C1 segment of cervical spinal cord (tissue), 14 donors: Measurements from ENCODE around the gene CNTN1.

Experiments
- DNase-seq, 14 donors: peaks; one replicate each; lab custom pipeline; 2025; lab: John Stamatoyannopoulos, UW

CNTN1 gene

DNA sequence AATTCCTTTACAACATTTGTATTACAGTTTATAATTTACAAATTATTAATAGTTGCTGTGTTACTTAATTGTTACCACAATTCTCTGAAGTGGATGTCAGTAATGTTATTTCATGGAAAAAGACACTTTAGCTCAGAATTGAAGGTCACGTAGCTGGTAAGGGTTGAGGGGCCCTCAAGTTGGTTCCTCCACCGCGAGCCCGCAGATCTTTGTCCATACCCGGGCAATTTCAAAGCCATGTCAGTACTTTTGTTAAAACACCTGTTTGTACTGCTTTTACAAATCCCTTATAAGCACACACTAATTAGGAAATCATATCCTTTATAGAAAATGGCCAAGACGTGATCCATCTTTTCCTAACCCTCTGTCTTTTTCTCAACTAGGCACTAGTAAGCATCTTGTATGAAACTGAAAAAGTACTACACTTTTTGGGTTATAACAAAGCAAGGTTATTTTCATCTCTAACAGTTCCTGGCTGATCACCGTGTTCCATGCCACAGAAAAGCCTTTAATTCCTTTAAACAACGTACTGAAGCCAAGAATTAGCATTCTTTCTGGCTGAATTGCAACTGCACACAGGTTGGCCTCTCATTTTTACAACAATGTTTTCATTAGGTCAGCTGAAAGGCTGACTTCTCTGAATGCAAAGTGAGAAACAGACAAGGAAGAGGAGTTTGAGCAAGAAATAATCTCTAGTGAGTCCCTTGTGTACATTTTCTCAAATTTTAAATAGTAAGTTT lies 76.1 kb downstream of the CNTN1 start:
- peak in 2 of 14 donors; percentile 3 to 83 for DNase-seq

DNA sequence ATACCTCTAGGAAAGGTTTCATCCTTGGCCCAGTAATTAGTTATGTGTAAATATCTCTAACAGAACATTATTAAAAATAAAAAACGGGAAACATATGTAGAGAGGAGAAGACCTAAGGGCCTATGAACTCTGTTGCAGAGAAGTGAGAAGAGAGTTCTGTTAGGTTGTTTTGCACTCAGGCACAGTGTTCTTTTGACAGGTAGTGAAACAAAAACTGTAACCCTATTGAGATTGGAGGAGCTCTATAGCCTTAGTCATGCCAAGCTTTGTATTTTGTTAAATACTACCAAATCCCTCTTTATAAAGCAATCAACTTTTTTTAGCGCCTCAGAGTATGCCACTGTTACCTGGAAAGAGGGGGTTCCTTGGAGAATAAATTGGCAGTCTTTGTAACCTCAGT lies 77.6 kb downstream of the CNTN1 start:
- peak in 1 of 14 donors; percentile 35 for DNase-seq

DNA sequence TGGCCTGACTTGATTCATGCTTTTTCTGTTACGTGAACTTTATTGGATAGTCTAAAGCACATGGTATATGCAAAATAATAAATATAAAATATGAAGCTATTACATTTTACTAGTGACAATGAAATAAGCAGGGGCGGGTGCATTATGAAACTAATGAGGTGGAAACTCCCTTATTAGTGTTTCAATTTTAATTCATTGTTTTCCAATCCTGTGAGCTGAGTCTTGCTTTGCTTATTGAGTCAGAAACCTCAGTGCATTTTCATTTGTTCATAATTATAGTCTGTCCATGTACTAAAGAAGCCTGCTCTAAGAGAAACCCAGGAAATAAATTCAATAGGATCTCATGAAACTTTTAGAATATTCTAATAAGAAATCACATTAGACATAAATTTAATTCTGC lies 78.5 kb downstream of the CNTN1 start:
- no peak for DNase-seq

DNA sequence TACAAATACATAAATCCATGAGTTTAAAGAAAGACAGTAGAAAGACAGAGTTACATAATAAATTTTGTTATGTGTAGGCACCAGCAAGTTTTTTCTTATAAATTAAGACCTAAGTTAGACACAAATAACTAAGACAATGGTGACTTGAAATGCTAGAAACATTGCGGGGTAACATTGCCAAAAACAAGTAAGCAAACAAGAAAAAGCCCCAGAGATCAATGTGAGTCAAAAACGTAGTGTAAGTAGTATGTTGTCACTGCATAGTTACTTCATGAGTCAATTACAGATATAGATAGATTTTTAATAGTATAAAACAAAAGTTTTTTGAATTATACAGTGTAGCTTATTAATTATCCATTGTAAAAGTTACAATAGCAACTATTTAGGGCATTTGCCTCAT lies 83.4 kb downstream of the CNTN1 start:
- no peak for DNase-seq

DNA sequence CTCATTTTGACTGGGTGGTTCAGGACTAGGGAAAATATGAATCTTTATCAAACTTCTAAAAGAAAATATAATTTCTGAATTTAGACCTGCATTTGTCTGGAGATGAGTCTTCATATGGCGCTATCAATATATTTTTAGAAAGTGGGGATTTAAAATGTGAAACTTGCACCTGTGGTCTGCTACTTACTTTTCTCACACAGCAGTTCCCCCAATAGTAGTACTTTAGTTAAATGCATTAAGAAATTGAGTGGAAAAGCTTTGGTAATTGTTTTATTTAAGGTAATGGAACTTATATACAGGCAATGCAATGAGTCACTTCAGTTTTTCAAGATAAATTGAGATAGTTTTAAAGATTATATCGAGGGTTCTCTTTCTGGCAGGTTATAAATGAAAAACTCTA lies 91.9 kb downstream of the CNTN1 start:
- DNase-seq: no peak

DNA sequence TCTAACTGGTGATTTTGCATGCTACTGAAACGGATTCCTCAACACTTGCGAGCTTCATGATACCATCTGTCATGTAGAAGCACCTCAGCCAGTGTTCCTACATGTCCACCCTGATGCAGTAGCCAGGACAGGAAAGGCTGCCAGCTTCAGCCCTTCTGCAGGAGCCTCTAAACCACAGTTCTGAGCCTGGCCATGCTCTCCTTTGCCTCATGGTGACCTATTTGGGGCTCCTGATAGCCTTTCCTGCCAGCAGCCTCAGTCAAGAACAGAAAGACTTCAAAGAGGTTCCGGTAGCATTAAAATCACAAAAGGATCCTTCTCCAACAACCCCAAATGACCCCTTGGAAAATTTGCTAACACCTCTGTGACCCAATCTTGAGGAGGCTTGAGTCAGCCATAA lies 96.0 kb downstream of the CNTN1 start:
- DNase-seq: peak in 3 of 14 donors; percentile 7 to 98 (median 29)

DNA sequence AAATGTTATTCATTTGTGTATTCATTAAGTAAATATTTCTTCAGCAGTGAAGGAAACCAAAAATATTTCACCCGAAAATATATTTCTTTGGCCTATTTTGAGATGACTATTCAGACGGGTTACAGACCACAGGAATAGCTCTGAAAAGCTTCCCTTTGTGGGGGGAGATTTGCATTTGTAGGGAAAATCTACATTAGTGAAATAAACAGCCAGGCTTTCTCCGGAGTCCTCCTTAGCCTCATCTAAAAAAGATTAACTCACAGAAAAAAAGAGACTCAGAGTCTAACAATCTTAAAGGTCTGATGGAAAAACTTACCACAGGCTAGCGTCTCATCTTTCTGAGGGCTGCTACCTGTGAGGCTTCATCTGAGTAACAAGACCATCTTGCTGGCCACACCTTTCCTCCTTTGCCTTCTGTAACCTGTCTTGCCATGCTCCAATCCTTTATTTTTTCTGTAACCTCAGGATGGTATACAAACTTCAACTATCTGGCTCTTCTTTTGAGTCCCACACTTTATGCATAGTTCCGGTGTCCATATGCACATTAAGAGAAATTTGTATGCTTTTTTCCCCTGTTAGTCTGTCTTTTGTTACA lies 100.7 kb downstream of the CNTN1 start:
- no peak for DNase-seq

DNA sequence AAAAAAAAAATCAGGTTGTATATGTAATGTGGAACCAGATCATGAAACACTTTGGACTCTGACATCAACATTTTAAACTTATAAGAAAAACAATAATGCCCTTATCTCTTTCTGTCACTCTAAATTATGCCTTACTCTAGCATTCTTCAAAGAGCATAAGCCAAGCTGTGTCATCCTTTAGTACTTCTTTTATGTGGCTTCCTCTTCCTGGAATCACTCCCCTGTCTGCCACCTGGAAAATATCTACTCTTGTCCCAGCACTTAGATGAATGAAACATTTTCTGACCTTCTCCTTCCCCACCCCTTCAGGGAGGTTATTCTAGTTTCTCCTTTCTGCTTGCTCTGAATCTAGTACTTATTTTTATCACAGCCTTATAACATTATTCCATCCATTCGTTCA lies 101.2 kb downstream of the CNTN1 start:
- no peak for DNase-seq

DNA sequence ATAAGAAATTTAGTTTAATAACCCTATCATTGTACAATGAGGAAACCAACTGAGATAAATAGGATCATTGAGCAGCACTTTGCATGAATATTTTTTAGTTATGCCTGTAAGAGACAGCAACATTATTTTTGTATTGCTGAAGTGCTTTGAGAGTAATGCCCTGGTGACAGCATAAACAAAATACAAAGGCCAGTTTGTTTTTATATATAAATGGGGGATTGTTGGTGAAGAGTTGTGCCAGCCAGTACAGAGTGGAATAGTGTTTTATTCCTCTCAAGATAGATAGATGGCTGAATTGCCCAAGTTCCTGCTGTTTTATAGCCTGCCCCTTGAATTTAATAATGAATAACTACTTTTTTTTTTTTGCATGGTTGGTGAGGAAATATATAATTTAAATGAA lies 101.8 kb downstream of the CNTN1 start:
- no peak for DNase-seq

DNA sequence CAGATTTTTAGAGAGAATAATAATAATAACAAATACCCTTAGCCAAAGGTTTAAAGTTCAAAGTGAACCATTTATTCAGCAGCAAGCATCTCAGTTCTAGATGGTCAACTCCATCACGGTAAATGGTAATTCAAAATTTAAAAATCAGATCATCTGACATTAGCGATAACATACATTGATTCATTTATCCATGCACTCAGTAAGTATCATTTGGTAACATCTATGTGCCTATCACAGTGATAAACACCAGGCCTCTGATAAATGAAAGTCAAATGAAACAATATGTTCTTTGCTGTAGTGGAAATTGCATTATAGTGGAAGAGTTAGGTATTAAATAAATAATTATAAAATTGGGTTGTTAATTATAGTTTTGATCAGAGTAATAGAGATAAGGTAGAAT lies 108.8 kb downstream of the CNTN1 start:
- DNase-seq: no peak

DNA sequence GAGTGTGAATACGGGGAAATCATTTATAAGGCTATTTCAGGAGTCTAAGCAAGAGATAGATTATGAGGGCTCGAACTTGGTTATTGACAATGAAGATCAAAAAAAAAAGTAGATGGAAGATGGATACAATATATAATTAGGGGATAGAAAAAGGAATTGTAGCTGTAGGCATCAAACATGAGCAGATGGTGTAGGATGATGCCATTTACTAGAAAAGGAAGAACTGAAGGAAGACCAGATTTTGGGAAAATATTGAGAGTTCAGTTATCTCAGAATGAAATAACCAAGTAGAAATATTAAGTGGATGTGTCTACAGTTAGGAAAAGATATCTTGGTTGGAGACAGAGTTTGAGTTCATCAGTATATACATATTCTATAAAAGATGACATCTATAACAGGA lies 109.6 kb downstream of the CNTN1 start:
- DNase-seq: peak in 1 of 14 donors; percentile 51

DNA sequence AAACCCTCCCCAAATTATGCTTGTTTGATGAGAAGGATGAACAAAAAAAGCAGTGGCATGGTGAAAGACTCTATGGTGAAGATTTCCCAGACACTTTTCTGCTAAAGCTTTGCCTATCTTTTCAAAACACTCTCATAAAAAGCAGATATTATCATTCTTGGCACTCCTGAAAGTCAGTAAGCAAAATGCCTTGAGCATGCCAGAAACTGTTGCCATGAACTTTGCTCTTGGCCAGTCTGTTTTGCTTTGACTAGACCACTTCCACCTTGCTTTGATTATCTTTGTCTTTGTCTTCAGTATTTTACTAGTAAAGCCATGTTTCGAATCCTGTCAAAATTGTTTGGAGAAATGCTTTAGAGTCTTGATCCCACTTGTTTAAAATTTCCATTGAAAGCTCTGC lies 110.4 kb downstream of the CNTN1 start:
- peak in 1 of 14 donors; percentile 33 for DNase-seq

DNA sequence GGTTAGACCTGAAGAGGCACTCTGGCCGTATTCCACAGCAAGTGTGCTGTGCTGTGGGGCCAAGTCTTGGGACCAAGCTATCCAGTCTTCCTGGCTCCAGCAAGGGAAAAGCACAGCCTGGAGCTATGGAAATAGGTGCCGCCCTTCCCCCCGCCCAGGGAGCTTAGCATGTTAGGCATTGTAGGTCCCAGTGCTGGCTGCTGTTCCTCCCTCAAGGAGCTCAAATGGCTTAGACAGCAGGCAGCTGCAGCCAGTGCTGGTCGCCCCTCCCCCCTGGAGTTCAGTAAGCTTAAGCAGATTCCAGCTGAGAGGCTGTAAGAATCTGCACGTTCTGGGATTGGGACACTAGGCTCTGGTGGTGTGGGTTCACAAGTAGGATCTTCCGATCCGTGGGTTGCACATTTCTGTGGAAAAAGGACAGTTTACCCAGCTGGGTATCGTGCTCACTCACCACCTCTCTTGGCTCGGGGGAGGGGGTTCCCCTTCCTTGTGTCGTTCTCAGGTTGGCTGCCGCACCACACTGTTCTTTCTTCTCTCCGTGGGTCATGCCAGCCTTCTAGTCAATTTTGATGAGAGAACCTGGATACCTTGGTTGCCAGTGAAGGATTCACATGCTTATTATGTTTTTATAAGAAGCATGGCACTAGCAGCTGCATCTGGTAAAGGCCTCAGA lies 127.3 kb downstream of the CNTN1 start:
- peak in 1 of 14 donors; percentile 11 for DNase-seq

DNA sequence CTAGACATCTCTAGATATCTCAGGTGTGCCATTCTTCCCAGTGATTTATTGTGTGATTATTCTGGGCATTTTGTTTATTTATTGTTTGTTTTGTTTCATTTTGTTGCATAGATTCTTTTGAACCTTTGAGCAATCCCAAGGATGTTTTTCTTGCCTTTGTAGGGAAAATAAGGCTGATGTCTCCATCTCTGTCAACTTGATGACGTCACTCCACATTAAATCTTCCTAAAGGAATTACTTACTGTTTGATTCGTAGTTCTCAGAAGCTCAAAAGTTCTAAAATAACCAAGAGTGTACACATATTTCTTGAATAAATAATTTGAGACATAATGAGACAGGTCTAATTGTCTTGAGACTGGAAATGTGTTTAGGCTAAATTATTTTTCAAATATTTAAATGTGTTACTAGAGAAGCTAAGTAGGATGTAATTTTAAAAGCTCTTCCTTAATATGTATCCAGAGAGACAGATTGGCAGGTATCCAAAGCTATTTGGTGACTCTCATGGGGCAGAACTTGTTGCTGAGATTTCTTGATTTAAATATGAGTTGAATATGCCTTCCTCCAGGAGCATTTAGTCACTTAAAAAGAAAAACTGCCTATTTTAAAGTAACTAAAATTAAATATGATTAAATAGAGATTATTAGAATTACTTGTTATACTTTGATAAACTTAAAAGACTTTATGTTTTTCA lies 128.7 kb downstream of the CNTN1 start:
- no peak for DNase-seq

DNA sequence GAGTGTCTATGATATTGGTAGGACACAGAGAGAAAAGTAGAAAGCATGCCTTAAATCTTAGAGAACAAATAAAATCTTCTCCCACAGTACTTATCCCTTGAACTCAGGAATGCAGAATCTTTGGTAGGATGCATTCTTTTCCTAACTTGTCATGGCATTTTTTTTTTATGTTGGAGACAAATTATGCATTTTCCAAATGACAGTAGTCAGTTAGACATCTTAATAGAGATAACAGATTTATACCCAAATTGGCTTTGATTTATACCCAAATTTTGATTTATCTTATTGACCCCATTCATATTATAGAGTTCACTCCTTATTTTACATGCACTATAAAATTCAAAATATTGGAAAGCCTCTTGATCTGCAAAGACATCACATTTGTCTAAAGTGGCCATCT lies 132.9 kb downstream of the CNTN1 start:
- no peak for DNase-seq

DNA sequence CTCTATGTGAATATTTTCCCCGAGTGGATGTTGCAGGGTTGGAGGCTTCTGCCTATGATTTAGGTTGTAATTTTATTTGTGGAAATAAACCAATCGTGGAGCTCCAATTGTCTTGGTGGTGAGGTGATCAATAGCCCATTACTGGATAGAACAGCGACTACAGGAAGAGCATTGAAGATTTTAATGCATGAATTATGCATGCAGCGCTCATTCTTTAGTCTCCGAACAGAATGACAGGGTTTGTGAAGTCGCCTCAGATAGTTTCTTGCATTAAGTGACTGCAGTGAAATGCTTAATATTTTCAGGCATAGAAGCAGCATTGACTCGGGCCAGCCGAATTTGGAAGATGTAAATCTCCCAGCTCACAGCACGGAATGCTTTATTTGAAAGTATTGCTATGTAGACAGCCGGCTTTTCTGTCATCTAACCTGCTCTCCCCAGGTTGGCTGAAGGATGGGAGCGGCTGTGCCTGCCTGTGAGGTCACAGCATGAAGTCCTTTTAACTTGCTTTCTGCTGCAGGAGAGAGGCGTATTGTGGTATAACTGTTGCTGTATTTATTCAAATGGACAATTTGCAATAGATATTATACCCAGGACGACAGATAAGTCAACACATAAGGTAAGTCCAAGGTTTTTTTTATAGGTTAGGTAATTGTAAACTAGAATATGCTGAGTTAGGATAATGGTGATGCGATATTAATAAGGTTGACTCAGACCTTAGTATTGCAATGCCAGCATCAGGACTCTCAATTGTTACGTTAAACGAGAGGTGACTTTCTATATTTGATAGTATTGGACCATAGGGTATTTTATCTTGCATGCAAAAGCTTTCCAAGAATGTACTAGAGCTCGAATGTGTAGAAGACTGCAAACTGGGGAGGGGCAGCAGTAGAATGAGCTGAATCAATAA lies 135.7 kb downstream of the CNTN1 start:
- DNase-seq: peak in 1 of 14 donors; percentile 86

DNA sequence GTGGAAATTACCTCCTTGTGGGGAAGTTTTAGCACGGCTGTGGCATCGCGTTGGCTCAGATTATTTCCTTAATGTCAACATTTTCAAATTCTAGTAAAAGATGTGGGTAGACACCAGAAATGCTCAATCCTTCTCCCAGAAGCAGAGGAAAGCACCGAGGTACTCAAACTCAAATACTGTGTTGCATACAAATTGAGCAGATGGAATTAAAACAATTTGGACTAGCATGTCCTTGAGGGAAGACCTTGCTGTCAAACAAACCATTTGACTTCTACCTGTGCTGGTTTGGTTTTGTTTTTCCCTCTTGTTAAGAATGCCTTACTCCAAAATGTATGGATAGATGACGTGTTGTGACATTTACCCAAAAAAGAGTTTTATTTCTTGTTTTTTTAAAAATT lies 136.4 kb downstream of the CNTN1 start:
- DNase-seq: peak in 1 of 14 donors; percentile 70

DNA sequence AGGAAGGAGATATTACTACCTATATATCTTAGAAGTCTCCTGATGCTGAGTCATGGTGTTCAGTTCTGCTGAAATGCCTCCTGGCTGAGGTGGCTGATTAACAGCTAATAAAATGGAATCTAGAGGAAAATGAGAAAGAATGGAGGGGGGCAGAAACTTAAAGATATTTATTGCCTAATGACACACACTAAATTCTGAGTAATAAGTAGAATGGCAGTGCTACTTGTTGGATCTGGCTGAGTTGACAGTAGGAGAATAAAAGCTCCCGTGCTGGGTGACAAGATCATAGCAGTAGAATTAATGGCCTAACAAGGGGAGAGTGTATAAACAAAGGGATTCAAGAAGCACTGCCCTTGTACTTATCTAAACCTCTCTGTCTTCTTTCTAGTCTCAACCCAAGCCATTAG lies 137.5 kb downstream of the CNTN1 start:
- DNase-seq: peak in 1 of 14 donors; percentile 63

DNA sequence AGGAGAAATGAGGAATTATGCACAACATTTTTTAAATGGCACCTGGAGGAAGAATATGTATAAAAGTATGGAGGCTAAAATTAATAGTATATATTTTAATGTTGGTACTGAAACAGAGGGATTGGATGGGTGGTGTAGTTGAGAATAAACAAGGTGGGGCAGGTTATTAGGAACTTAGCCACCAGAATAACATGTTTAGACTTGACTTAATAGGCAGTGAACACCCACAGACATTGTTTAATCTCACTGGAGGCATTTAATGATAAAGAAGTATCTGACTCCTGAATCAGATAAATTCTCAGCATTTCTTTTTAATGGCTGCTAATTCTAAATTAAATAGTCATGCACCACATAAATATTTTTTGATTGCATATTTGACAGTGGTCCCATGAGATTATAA lies 139.7 kb downstream of the CNTN1 start:
- no peak for DNase-seq

DNA sequence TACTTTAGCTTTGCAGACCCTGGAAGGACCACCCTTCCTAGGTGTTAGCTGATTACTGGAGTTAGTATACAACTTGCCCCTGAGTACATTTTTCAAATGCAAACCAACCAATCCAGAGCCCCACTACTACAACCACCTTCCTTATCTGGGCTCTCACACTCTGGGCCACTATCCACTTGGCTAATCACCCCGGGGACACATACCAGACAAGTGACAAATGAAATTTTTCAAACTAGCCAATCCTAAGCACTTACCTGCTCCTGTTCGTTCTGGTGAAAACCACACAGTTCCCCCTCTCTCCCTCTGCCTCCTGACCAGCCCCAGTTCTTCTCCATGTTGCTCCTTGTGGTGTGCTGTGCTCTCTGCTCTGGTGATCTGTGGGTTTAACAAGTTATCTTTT lies 140.4 kb downstream of the CNTN1 start:
- DNase-seq: peak in 1 of 14 donors; percentile 13

DNA sequence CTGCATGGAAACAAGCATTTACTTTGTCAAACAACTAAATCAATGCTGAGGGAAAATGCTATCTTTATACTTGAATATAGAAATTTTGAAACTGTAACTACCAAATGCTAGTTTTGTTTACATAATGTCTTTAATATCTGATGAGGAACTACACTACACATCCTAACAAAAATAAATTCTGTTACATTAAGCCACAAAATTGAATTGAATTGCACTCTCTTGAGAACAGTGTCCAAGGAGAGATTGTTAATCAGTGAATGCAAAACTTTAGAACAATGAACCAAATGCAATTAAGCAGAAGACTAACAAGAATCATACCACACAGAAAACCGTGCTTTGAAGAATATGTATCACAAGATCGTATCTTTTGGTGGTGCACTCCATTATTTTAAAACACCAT lies 141.6 kb downstream of the CNTN1 start:
- DNase-seq: no peak
